Inflammatory macrophage treated with lipopolysaccharide for 4 hours (primary cell): ENCODE results near the gene NCF1.
"Not testable (repeated sequence)": the region's sequence is repeated elsewhere in the genome, so short reads cannot be mapped to it uniquely, and the experiment has no call there.

ENCODE experiments used
- DNase-seq: peaks from one replicate; pipeline ENCODE4 v3.0.0-alpha.2; 2020

NCF1 gene

DNA sequence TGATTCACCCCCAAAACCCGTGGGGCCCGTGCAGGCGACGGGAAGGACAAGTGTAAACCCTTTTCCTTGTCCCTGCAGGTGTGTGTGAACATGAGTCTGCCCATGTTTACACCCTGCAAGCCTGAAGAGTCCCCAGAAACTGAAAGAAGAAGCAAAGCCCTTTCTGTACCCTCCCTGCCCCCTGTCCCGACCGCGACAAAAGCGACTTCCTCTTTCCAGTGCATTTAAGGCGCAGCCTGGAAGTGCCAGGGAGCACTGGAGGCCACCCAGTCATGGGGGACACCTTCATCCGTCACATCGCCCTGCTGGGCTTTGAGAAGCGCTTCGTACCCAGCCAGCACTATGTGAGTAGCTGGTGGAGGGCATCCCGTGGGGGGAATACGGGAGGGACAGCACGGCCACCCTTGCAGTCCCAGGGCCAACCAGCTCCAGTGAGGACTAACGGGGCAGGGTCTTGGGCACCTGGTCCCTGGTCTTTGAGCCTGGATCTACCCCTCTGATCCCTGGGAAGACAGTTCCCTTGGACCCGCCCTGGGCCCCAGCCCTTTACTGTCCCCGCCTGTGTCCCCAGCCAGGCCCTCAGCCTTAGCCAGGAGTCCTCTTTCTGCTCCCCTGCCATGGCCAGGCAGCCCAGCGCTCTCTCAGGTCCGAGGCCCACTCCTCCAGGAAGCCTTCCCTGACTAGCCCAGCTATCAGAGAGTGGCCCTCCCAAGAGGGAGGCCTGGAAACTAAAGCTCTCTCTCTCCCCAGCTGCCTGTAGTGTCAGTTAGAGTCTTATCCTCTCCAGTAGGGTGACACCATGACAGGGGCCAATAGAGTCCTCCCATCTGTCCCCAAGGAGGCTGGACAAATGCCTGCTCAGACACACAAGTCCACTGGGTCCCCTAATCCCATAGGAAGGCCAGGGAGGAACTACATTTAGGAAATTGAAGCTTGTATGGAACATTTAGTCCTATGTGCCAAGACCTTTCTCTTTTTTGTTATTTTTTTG lies at the start of gene NCF1:
Gene NCF1 (plus strand): TSS at position 252 of the 991 bp plus-strand sequence. CDS start 21 bp downstream, at position 273.
- not testable (repeated sequence) for DNase-seq

DNA sequence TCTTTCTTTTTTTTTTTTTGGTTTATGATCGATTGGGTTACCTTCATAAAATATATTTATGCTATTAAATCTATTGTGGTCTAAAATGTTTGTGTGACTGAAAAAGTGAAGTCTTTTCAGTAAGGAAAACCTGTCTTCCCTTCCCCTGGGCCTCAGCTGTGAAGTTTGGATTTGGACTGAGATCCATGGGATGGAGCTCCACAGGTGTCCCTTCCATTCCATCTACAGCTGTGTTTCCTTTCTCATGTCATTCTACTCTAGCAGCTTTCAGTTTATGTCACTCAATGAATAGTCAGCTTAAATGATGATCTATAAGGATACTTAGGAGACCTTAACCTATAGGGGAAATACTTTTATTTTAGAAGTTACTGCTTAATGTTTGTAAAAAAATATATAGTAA lies 48.0 kb upstream of the NCF1 start:
- no peak for DNase-seq

GRCh38 chr7:74726309-74727101 lies 47.3 kb upstream of the NCF1 start:
- no peak for DNase-seq

- DNase-seq = not testable (repeated sequence)
Measured at GRCh38 chr7:74728686-74729085, 45.1 kb upstream of the NCF1 start.

- DNase-seq = not testable (repeated sequence)
Measured at GRCh38 chr7:74730186-74730585, 43.6 kb upstream of the NCF1 start.

GRCh38 chr7:74739974-74740703 lies 33.7 kb upstream of the NCF1 start:
- not testable (repeated sequence) for DNase-seq

DNA sequence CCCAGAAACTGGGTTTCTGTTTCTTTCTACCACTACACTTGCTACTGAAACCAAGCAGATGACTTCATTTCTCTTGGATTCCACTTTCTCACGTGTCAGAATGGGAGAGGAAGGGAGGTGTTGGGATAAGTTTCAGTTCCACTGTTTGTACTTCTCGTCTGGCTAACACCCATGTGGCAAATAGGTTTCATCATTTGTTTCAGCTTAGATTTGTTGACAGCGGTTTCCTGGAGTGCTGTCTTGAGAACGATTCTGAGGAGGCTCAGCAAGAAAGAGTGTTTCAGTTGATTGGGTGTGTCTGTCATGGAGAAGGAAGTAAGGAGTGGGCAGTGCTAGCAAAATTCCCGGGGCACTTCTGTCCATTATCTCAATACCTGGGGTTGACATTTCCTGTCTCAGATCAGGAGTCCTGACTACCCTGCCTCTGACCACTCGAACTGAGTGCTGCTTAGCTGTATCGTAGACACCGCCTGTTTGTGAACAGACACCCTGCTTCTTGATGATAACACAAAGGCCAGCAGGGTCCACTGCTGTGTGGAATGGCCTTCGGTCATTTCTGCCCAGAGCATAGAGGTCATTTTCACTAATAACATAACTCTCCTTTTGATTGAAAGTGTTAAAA lies 29.8 kb upstream of the NCF1 start:
- not testable (repeated sequence) for DNase-seq

DNA sequence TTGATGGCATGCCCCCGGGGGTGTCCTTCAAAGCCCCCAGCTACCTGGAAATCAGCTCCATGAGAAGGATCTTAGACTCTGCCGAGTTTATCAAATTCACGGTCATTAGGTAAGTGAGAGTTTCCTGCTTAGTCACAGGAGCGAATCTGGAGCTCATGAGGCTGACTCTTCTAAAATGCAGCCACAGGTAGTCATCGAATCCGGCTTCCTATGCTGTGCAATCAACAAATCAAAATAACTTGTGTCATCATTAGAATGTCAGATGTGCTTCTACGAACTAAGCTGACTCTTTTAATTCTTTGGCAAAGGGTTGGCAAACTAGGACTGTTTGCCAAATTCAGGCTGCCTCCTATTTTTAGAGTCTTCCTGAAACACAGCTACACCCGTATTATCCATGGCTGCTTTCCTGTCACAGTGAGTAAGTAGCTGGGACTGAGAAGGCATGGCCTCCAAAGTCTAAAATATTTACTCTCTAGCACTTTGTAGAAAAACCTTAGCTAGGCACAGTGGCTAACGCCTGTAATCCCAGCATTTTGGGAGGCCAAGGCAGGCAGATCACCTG lies 19.8 kb upstream of the NCF1 start:
- DNase-seq = not testable (repeated sequence)

- DNase-seq = not testable (repeated sequence)
Measured at GRCh38 chr7:74756673-74757072, 17.1 kb upstream of the NCF1 start.

DNA sequence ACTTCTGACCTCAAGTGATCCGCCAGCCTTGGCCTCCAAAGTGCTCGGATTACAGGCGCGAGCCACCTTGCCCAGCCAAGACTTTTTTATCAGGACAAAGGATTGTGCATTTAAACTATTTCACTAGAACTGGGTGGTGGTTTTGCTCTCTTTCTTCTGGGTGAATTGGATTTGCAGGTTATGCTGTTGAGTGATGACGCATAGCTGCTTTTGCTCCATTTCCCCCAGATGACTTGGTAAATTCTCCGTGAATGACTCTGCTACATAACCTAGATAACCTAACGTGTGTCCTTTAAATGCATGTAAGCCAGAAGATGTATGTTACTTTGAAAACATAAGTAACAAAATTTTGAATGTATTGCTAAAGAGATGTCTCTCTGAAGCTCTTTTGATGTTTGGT lies 15.5 kb upstream of the NCF1 start:
- DNase-seq = not testable (repeated sequence)

- not testable (repeated sequence) for DNase-seq
Measured at GRCh38 chr7:74758982-74759381, 14.8 kb upstream of the NCF1 start.

DNA sequence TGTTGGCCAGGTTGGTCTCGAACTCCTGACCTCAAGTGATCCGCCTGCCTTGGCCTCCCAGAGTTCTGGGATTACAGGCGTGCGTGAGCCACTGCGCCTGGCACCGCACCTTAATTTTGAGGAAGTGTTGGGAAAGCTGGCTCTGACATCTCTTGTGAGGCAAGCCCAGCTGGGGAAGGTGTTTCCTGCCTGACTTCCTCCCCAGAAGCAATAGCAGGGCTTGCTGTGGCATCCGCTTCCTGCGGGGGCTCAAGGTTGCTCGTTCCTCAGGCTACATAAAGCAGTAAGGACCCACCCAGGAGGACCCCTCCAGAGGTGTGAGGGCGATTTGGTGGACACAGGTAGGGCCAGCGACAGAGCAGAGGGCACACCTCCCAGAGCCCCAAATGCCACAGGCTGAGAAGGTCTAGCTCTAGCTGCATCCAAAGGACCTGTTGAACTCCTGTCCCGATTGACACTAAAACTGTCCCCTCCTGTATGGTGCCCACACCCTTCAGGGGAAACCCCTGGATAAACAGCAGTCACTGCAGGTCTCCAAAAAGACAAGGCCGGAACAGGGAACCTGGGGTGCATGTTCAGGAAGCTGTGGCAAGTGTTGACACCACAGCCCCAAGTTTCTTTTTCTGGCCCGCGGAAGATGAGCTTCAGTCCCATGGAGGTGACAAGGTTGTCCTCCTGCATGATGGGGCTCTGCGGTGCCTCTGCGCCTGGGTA lies 8.4 kb upstream of the NCF1 start:
- not testable (repeated sequence) for DNase-seq

GRCh38 chr7:74766509-74766908 lies 7.3 kb upstream of the NCF1 start:
- not testable (repeated sequence) for DNase-seq

DNA sequence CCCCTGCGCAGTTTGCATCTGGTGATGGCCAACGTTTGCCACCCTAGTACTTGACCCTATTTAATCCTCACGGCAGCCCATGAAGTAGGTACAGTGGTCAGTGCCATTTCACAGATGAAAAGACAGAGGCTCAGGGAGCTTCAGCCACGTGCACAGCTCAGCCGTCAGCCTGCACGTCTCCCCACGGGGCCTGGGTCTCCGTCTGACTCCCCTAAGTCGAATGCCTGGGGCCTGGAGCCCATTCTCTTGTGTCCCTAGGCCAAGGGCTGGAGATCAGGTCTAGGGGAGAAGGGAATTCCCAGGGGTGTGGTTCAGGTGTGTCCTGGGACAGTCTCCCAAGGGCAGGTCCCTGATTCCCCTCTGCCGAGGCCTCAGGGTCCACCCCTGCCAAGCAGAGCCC lies 6.8 kb upstream of the NCF1 start:
- not testable (repeated sequence) for DNase-seq

GRCh38 chr7:74770062-74770461 lies 3.7 kb upstream of the NCF1 start:
- not testable (repeated sequence) for DNase-seq

- peak; percentile 0 for DNase-seq
Measured at GRCh38 chr7:74772093-74772492, 1.7 kb upstream of the NCF1 start.

- DNase-seq = not testable (repeated sequence)
Measured at GRCh38 chr7:74775111-74775510, 1.3 kb downstream of the NCF1 start.

GRCh38 chr7:74779053-74779452 lies 5.2 kb downstream of the NCF1 start:
- not testable (repeated sequence) for DNase-seq

GRCh38 chr7:74781746-74782145 lies 7.9 kb downstream of the NCF1 start:
- not testable (repeated sequence) for DNase-seq

DNA sequence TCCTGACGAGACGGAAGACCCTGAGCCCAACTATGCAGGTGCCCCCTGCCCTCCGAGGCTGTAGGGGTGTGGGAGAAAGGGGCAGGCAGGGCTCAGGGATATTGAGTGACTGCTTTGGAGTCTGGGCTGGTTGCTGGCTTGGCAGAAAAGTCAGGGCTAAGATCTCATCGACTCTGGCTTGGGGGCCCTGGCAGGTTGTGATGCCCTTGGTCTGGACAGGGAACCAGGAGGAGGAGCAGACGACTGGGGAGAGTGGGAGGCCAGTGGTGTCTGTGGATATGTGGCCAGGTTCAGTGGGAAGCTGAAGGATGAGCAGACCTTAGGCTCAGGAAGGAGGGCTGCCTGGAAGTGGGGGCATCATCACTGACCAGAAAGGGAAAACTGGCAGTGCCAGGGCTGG lies 9.8 kb downstream of the NCF1 start:
- peak; percentile 1 for DNase-seq
